IPS DF 4.7 (cell line): ENCODE results near the gene NFIA.

ENCODE experiments used
- DNase-seq: peaks from one replicate; pipeline ENCODE4 v3.0.0-alpha.2; 2013; ENCODE audit warnings: low spot score; ENCODE audit errors: extremely low read depth

Gene NFIA

GRCh38 chr1:61083807-61084440 lies 1.6 kb downstream of the NFIA start:
- DNase-seq, result no peak

GRCh38 chr1:61084491-61085031 lies 2.2 kb downstream of the NFIA start:
- no peak for DNase-seq

GRCh38 chr1:61085206-61085982 lies 3.0 kb downstream of the NFIA start:
- DNase-seq, result no peak

- DNase-seq, result no peak
Measured at GRCh38 chr1:61085983-61086644, 3.8 kb downstream of the NFIA start.

- DNase-seq, result no peak
Measured at GRCh38 chr1:61087571-61087970, 5.2 kb downstream of the NFIA start.

GRCh38 chr1:61088163-61088974 lies 6.0 kb downstream of the NFIA start:
- no peak for DNase-seq

GRCh38 chr1:61089338-61089737 lies 7.0 kb downstream of the NFIA start:
- no peak for DNase-seq

GRCh38 chr1:61089741-61090140 lies 7.4 kb downstream of the NFIA start:
- no peak for DNase-seq

GRCh38 chr1:61090546-61091202 lies 8.3 kb downstream of the NFIA start:
- DNase-seq, result no peak

- DNase-seq, result no peak
Measured at GRCh38 chr1:61091455-61091854, 9.1 kb downstream of the NFIA start.

GRCh38 chr1:61092642-61093041 lies 10.3 kb downstream of the NFIA start:
- no peak for DNase-seq

- DNase-seq, result no peak
Measured at GRCh38 chr1:61093525-61094137, 11.3 kb downstream of the NFIA start.

GRCh38 chr1:61094677-61095469 lies 12.5 kb downstream of the NFIA start:
- no peak for DNase-seq

GRCh38 chr1:61095470-61095812 lies 13.1 kb downstream of the NFIA start:
- no peak for DNase-seq

- DNase-seq, result no peak
Measured at GRCh38 chr1:61097317-61097716, 15.0 kb downstream of the NFIA start.

- no peak for DNase-seq
Measured at GRCh38 chr1:61097722-61098121, 15.4 kb downstream of the NFIA start.

- no peak for DNase-seq
Measured at GRCh38 chr1:61098333-61098732, 16.0 kb downstream of the NFIA start.

- DNase-seq, result no peak
Measured at GRCh38 chr1:61098906-61099437, 16.6 kb downstream of the NFIA start.

- no peak for DNase-seq
Measured at GRCh38 chr1:61100578-61100977, 18.2 kb downstream of the NFIA start.
